Measurements from ENCODE around the gene KPNA6. TPM values are rescaled to one million over a fixed set of nuclear protein-coding genes. Genes with fewer than 3 reads are reported as not detected.

KPNA6 gene
- total and polyA plus RNA-seq, 9 of the 15 experiments (the other 6 are each of a cell fraction or from before 2014, with no cell fraction given) = 20.1 to 54.6 (median 32.2) TPM

- TF ChIP-seq, protein P1, sequence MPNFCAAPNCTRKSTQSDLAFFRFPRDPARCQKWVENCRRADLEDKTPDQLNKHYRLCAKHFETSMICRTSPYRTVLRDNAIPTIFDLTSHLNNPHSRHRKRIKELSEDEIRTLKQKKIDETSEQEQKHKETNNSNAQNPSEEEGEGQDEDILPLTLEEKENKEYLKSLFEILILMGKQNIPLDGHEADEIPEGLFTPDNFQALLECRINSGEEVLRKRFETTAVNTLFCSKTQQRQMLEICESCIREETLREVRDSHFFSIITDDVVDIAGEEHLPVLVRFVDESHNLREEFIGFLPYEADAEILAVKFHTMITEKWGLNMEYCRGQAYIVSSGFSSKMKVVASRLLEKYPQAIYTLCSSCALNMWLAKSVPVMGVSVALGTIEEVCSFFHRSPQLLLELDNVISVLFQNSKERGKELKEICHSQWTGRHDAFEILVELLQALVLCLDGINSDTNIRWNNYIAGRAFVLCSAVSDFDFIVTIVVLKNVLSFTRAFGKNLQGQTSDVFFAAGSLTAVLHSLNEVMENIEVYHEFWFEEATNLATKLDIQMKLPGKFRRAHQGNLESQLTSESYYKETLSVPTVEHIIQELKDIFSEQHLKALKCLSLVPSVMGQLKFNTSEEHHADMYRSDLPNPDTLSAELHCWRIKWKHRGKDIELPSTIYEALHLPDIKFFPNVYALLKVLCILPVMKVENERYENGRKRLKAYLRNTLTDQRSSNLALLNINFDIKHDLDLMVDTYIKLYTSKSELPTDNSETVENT (CRISPR knock-in tag; IDR thresholded peaks at IDR 0.05) = no peak
- TF ChIP-seq MCM5 (IDR thresholded peaks at IDR 0.05; ENCODE audit: low read depth) = no peak
- no peak for TF ChIP-seq TGIF2 (CRISPR knock-in tag; IDR thresholded peaks at IDR 0.05)
- TF ChIP-seq, protein P2, sequence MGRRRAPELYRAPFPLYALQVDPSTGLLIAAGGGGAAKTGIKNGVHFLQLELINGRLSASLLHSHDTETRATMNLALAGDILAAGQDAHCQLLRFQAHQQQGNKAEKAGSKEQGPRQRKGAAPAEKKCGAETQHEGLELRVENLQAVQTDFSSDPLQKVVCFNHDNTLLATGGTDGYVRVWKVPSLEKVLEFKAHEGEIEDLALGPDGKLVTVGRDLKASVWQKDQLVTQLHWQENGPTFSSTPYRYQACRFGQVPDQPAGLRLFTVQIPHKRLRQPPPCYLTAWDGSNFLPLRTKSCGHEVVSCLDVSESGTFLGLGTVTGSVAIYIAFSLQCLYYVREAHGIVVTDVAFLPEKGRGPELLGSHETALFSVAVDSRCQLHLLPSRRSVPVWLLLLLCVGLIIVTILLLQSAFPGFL (CRISPR knock-in tag; IDR thresholded peaks at IDR 0.05) = peak; percentile 50; the same call in 1 of the 2 replicates
- no peak for TF ChIP-seq MAFG (tag; conservative IDR thresholded peaks at IDR 0.05)
- TF ChIP-seq SUPT5H (IDR thresholded peaks at IDR 0.05) = peak; percentile 96
- TF ChIP-seq THRAP3 (IDR thresholded peaks at IDR 0.05; ENCODE audit: borderline replicate concordance) = no peak
- no peak for TF ChIP-seq HNRNPH1 (optimal IDR thresholded peaks at IDR 0.05; ENCODE audit: low read depth, low read length)
- TF ChIP-seq ZNF699 (CRISPR knock-in tag; IDR thresholded peaks at IDR 0.05; ENCODE audit: insufficient replicate concordance) = no peak
- TF ChIP-seq PML (IDR thresholded peaks at IDR 0.05; ENCODE audit: low read length) = peak; percentile 81; the same call in 1 of the 2 replicates
- no peak for TF ChIP-seq STAT5B (CRISPR knock-in tag; IDR thresholded peaks at IDR 0.05)
- TF ChIP-seq MBD1 (CRISPR knock-in tag; IDR thresholded peaks at IDR 0.05) = no peak
- TF ChIP-seq MYC (IDR thresholded peaks at IDR 0.05; ENCODE audit: low read depth, low read length) = peak; percentile 94
- TF ChIP-seq MYC (CRISPR knock-in tag; IDR thresholded peaks at IDR 0.05; ENCODE audit: borderline replicate concordance, low read depth) = no peak
- no peak for TF ChIP-seq THRA (IDR thresholded peaks at IDR 0.05)
- no peak for TF ChIP-seq ZNF133 (CRISPR knock-in tag; IDR thresholded peaks at IDR 0.05)
- TF ChIP-seq ZNF217 (CRISPR knock-in tag; IDR thresholded peaks at IDR 0.05) = no peak
- no peak for TF ChIP-seq YBX1 (IDR thresholded peaks at IDR 0.05)
- peak; percentile 87; the same call in 1 of the 2 replicates for TF ChIP-seq ZNF224 (CRISPR knock-in tag; IDR thresholded peaks at IDR 0.05)
- TF ChIP-seq TEAD1 (CRISPR knock-in tag; IDR thresholded peaks at IDR 0.05) = no peak
Observed at GRCh38 chr1:32221980-32222755, 114.3 kb downstream of the KPNA6 start, which contains the start of the genes EIF3I and TMEM234 (continued).
